ENCODE results near the gene ZNF839.

GRCh38 chr14:102282751-102283465 is 36.6 kb upstream of the ZNF839 start:
- TF ChIP-seq CTCF (IDR thresholded peaks at IDR 0.05; ENCODE audit: poor library complexity) (no peak), EZH2 (IDR thresholded peaks at IDR 0.05; ENCODE audit: borderline replicate concordance) (no peak)
